Measurements from ENCODE around the gene GCN1. TPM values are rescaled to one million over a fixed set of nuclear protein-coding genes. Genes with fewer than 3 reads are reported as not detected.
A peak's percentile ranks its signal among the peaks of the same experiment; 100 is the strongest.

GCN1 gene
- total and polyA plus RNA-seq, 10 of the 15 experiments (the other 5 are each of a cell fraction or from before 2014, with no cell fraction given) = 10.8 to 150 (median 58.3) TPM

DNA sequence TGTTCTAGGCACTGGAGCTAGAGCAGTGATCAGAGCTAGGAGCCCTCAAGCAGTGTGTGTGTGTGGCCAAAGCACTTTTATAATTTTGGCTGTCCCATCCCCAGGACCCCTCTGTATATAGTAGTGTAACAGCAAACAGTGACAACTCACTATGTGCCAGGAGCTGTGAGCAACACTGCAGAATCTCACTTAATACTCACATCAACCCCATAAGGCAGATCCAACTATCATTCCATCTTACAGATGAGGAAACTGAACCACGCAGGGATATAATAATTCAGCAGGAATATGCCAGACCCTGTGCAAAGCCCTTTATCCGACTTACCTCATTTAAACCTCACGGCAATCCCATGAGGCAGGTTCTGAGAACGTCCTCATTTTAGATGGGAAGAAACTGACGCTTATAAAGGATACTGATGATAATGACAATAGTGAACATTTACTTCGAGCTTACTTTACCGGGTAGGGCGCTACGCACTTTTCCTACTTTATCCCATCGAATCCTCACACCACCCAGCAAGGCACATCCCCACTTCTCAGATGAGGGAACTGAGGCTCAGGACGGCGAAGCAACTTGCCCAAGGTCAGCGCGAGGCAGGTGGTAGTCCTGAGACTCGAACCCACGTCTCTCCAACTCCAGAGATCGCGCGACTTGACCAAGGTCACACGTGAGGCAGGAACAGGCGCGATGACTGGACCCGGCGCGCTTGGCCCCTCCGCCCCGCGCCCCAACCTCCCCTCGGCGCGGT lies 78.6 kb downstream of the GCN1 start:
- peak overlapping the region; percentile 99 for H3K4me2 ChIP-seq (ENCODE audit: control insufficient read depth, insufficient read depth)
- H3K4me1 ChIP-seq (ENCODE audit: control insufficient read depth, insufficient read depth, low read length) = peaks cover 58% of the 10 kb centered on the region
- DNase-seq (ENCODE audit: low read depth, low spot score) (no peak), FAIRE-seq (peak; percentile 27), ATAC-seq (no peak)
- peak overlapping the region; percentile 83 for H3K27ac ChIP-seq (ENCODE audit: control insufficient read depth, insufficient read depth)
- SMC1A ChIA-PET (ENCODE audit: uncharacterized antibody, unreplicated experiment) = interaction anchor here (0.9 to 9.8 kb wide), 5 partner anchors 7 to 85 kb away, joined by 3 to 142 read pairs (median 4); partner anchors contain the start of gene RPLP0
- RAD21 ChIA-PET (ENCODE audit: unreplicated experiment) = interaction anchor here (1.1 to 9.6 kb wide), 7 partner anchors 15 to 112 kb away, joined by 3 to 118 read pairs (median 6); partner anchors contain the start of gene RPLP0
- no peaks in the 10 kb centered on the region for H3K9me3 ChIP-seq (replicated peaks; ENCODE audit: control insufficient read depth, insufficient read depth, low read length)
- no peak overlapping the region for H2AFZ ChIP-seq (ENCODE audit: control insufficient read depth, low read depth, low read length)
- POLR2A ChIA-PET = interaction anchor here (0.5 to 10.4 kb wide), 8 partner anchors 9 to 85 kb away, joined by 4 to 141 read pairs (median 13); partner anchors contain the start of gene RPLP0
- peak overlapping the region; percentile 95 for H3K9ac ChIP-seq (ENCODE audit: control insufficient read depth, insufficient read depth, low read length)
- BruUV-seq (replicated peaks) = no TSS peak
- intact Hi-C loops (cut with micrococcal nuclease; ENCODE audit: unreplicated experiment) = loop anchor here (10.0 kb wide), 1 partner anchor 149 kb away; the partner anchor contains the start of gene PXN
- CTCF ChIA-PET = interaction anchor here (0.8 to 1.9 kb wide), 5 partner anchors 10 to 126 kb away, joined by 3 to 6 read pairs (median 3); no protein-coding TSS in a partner anchor
- in situ Hi-C loops (cut with MboI) = no loop called here
- H3K79me2 ChIP-seq (ENCODE audit: control insufficient read depth, insufficient read depth, low read length) = peaks cover 78% of the 10 kb centered on the region
- H3K27me3 ChIP-seq (replicated peaks in 1 of 2; ENCODE audit: control insufficient read depth in 2 of 2, insufficient read depth in 2 of 2, low read length in 1 of 2) = no peaks in the 10 kb centered on the region
- peaks cover 0 to 16% of the 10 kb centered on the region in 2 experiments; a peak in 2 of 4 replicates for H3K36me3 ChIP-seq (ENCODE audit: control insufficient read depth in 2 of 2, insufficient read depth in 2 of 2, low read length in 1 of 2)
- H4K20me1 ChIP-seq (ENCODE audit: control insufficient read depth, insufficient read depth) = peaks cover 12% of the 10 kb centered on the region
- WGBS (ENCODE audit: insufficient coverage, insufficient replicate concordance, low lambda C conversion rate, missing lambda C conversion rate) = 5% methylated on average over 28 of the region's 31 CpGs
- peak overlapping the region; percentile 98 for H3K4me3 ChIP-seq
- TF ChIP-seq YY1 (IDR thresholded peaks at IDR 0.05; ENCODE audit: low read depth, low read length) (no peak), SMARCA5 (IDR thresholded peaks at IDR 0.05) (0 out of 2 replicates have a peak, but pooled peaks have one; percentile 50), TAF1 (IDR thresholded peaks at IDR 0.05; ENCODE audit: borderline replicate concordance, low read depth, low read length) (0 out of 2 replicates have a peak, but pooled peaks have one; percentile 15), ZNF207 (IDR thresholded peaks at IDR 0.05; ENCODE audit: borderline replicate concordance) (no peak), HCFC1 (IDR thresholded peaks at IDR 0.05; ENCODE audit: low read length) (no peak), PAX5 (IDR thresholded peaks at IDR 0.05; ENCODE audit: borderline replicate concordance, low read depth, low read length) (0 out of 2 replicates have a peak, but pooled peaks have one; percentile 26), NR2C1 (IDR thresholded peaks at IDR 0.05) (no peak), ETV6 (conservative IDR thresholded peaks at IDR 0.05 in 1 of 2, IDR thresholded peaks at IDR 0.05 in 1 of 2; ENCODE audit: borderline replicate concordance in 1 of 2, low read depth in 1 of 2) (no peak), SUPT20H (IDR thresholded peaks at IDR 0.05; ENCODE audit: borderline replicate concordance, control insufficient read depth, low read depth, low read length) (no peak), POLR2A (IDR thresholded peaks at IDR 0.05; ENCODE audit: low read depth, low read length) (no peak; the same call in 1 of the 2 replicates), SMAD1 (IDR thresholded peaks at IDR 0.05; ENCODE audit: low read depth, partially characterized antibody) (no peak)
- TF ChIP-seq, protein P1, sequence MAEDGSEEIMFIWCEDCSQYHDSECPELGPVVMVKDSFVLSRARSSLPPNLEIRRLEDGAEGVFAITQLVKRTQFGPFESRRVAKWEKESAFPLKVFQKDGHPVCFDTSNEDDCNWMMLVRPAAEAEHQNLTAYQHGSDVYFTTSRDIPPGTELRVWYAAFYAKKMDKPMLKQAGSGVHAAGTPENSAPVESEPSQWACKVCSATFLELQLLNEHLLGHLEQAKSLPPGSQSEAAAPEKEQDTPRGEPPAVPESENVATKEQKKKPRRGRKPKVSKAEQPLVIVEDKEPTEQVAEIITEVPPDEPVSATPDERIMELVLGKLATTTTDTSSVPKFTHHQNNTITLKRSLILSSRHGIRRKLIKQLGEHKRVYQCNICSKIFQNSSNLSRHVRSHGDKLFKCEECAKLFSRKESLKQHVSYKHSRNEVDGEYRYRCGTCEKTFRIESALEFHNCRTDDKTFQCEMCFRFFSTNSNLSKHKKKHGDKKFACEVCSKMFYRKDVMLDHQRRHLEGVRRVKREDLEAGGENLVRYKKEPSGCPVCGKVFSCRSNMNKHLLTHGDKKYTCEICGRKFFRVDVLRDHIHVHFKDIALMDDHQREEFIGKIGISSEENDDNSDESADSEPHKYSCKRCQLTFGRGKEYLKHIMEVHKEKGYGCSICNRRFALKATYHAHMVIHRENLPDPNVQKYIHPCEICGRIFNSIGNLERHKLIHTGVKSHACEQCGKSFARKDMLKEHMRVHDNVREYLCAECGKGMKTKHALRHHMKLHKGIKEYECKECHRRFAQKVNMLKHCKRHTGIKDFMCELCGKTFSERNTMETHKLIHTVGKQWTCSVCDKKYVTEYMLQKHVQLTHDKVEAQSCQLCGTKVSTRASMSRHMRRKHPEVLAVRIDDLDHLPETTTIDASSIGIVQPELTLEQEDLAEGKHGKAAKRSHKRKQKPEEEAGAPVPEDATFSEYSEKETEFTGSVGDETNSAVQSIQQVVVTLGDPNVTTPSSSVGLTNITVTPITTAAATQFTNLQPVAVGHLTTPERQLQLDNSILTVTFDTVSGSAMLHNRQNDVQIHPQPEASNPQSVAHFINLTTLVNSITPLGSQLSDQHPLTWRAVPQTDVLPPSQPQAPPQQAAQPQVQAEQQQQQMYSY (CRISPR knock-in tag; IDR thresholded peaks at IDR 0.05) = no peak
- TF ChIP-seq, protein P2, sequence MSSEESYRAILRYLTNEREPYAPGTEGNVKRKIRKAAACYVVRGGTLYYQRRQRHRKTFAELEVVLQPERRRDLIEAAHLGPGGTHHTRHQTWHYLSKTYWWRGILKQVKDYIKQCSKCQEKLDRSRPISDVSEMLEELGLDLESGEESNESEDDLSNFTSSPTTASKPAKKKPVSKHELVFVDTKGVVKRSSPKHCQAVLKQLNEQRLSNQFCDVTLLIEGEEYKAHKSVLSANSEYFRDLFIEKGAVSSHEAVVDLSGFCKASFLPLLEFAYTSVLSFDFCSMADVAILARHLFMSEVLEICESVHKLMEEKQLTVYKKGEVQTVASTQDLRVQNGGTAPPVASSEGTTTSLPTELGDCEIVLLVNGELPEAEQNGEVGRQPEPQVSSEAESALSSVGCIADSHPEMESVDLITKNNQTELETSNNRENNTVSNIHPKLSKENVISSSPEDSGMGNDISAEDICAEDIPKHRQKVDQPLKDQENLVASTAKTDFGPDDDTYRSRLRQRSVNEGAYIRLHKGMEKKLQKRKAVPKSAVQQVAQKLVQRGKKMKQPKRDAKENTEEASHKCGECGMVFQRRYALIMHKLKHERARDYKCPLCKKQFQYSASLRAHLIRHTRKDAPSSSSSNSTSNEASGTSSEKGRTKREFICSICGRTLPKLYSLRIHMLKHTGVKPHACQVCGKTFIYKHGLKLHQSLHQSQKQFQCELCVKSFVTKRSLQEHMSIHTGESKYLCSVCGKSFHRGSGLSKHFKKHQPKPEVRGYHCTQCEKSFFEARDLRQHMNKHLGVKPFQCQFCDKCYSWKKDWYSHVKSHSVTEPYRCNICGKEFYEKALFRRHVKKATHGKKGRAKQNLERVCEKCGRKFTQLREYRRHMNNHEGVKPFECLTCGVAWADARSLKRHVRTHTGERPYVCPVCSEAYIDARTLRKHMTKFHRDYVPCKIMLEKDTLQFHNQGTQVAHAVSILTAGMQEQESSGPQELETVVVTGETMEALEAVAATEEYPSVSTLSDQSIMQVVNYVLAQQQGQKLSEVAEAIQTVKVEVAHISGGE (CRISPR knock-in tag; IDR thresholded peaks at IDR 0.05) = no peak
- TF ChIP-seq, protein P3, sequence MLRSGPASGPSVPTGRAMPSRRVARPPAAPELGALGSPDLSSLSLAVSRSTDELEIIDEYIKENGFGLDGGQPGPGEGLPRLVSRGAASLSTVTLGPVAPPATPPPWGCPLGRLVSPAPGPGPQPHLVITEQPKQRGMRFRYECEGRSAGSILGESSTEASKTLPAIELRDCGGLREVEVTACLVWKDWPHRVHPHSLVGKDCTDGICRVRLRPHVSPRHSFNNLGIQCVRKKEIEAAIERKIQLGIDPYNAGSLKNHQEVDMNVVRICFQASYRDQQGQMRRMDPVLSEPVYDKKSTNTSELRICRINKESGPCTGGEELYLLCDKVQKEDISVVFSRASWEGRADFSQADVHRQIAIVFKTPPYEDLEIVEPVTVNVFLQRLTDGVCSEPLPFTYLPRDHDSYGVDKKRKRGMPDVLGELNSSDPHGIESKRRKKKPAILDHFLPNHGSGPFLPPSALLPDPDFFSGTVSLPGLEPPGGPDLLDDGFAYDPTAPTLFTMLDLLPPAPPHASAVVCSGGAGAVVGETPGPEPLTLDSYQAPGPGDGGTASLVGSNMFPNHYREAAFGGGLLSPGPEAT (IDR thresholded peaks at IDR 0.05; ENCODE audit: low read depth) = no peak
